Measurements from ENCODE around the gene ATG16L1.

The ATG16L1 gene

DNA sequence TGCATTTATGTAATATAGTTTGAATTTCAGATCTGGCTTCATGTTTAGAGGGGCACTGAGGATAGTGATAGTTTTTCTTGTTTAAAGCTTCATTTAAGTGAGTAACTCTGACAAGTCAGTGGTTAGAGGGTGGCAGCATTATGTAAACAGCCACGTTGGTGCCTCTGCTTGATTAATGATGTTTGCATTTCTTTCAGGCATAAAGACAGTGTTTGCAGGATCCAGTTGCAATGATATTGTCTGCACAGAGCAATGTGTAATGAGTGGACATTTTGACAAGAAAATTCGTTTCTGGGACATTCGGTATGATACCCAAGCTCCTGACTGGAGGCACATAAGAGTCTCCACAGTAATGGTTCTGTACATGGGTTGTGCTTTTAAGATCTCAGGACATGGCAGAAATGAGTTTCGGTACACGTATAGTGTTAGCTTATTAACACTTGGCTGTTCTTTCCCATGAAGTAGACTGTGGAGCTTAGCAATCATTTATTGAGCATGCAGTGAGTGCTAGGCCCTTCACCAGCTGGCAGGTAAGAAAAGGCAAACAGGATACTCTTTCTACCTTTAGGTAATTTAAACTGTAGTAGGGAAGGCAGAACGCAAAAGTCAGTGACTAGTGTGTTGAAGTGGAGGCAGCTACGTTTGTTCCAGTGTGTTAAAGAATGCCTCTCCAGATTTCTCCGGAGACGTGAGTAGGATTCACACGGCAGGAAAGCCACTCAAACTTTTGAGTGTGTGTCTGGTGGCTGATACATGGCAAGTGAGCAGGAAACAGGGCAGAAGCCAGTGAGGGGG lies 38.8 kb downstream of the ATG16L1 start:
- Histone ChIP-seq H3K4me1 (ENCODE audit: control insufficient read depth in 2 of 2, insufficient read depth in 1 of 2, low read depth in 1 of 2, low read length in 2 of 2) (peaks cover 0 to 2% of the 10 kb centered on the region in 2 donors), H4K91ac (ENCODE audit: low read depth, low read length, poor library complexity) (no peak overlapping the region), H3K23ac (ENCODE audit: low read depth, low read length, poor library complexity) (no peak overlapping the region), H2BK5ac (ENCODE audit: low read length) (no peak overlapping the region), H2AFZ (ENCODE audit: low read length) (no peak overlapping the region), H3K27me3 (ENCODE audit: control insufficient read depth in 3 of 3, insufficient read depth in 3 of 3, low read depth in 1 of 3, low read length in 3 of 3) (no peaks in the 10 kb centered on the region), H3K36me3 (replicated peaks in 1 of 2; ENCODE audit: control insufficient read depth in 2 of 2, insufficient read depth in 2 of 2, low read length in 2 of 2) (peaks cover 53 to 95% of the 10 kb centered on the region in 2 donors), H2BK12ac (ENCODE audit: low read length) (no peak overlapping the region), H3K4me2 (ENCODE audit: insufficient read depth, low read length, poor library complexity, severe bottlenecking) (no peak overlapping the region), H2AK5ac (ENCODE audit: low read depth, low read length) (no peak overlapping the region), H3K4me3 (ENCODE audit: low read length in 2 of 2) (no peak overlapping the region), H3K4ac (ENCODE audit: low read length) (no peak overlapping the region), H3K27ac (replicated peaks; ENCODE audit: low read length) (no peak overlapping the region), H3K9ac (ENCODE audit: low read depth, low read length, poor library complexity) (no peak overlapping the region), H3K18ac (ENCODE audit: low read length) (no peak overlapping the region), H3K14ac (ENCODE audit: low read length) (no peak overlapping the region), H3K9me3 (replicated peaks in 1 of 2; ENCODE audit: control insufficient read depth in 2 of 2, insufficient read depth in 1 of 2, low read depth in 1 of 2, low read length in 2 of 2) (no peaks in the 10 kb centered on the region), H4K8ac (ENCODE audit: low read depth, low read length) (no peak overlapping the region), H2BK120ac (ENCODE audit: low read depth, low read length) (no peak overlapping the region), H3K79me1 (ENCODE audit: low read depth, low read length) (no peaks in the 10 kb centered on the region), H2BK15ac (ENCODE audit: low read length) (no peak overlapping the region)
- no CpG with 5 or more reads among the region's 10 CpGs for WGBS, 2 donors (ENCODE audit: extremely low coverage in 2 of 2, insufficient read length in 2 of 2, insufficient replicate concordance in 1 of 2)
- DNase-seq (ENCODE audit: low spot score): no peak

DNA sequence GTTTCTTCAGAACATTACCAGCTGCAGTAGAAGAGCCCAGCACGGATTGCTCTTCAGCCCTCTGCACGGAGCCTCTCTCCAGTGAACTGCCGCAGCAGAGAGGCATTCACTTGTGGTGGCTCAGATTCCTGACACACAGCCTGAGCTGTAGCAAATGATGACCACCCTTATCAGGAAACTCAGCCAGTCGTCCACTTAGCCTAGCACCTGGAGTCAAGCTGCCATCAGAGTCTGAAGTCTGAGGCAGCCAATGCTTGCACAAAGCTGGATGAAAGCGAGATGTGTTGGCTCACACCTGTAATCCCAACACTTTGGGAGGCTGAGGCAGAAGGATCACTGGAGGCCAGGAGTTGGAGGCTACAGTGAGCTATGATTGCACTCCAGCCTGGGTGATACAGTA lies 44.4 kb downstream of the ATG16L1 start:
- Histone ChIP-seq H4K8ac (ENCODE audit: low read depth, low read length) (no peak overlapping the region), H3K4me1 (ENCODE audit: control insufficient read depth in 2 of 2, insufficient read depth in 1 of 2, low read depth in 1 of 2, low read length in 2 of 2) (no peaks in the 10 kb centered on the region), H3K36me3 (replicated peaks in 1 of 2; ENCODE audit: control insufficient read depth in 2 of 2, insufficient read depth in 2 of 2, low read length in 2 of 2) (peaks cover 34 to 56% of the 10 kb centered on the region in 2 donors), H2BK120ac (ENCODE audit: low read depth, low read length) (no peak overlapping the region), H2BK5ac (ENCODE audit: low read length) (no peak overlapping the region), H3K23ac (ENCODE audit: low read depth, low read length, poor library complexity) (no peak overlapping the region), H2BK15ac (ENCODE audit: low read length) (no peak overlapping the region), H3K18ac (ENCODE audit: low read length) (no peak overlapping the region), H3K14ac (ENCODE audit: low read length) (no peak overlapping the region), H2AK5ac (ENCODE audit: low read depth, low read length) (no peak overlapping the region), H3K9me3 (replicated peaks in 1 of 2; ENCODE audit: control insufficient read depth in 2 of 2, insufficient read depth in 1 of 2, low read depth in 1 of 2, low read length in 2 of 2) (peaks cover 0 to 2% of the 10 kb centered on the region in 2 donors), H3K4ac (ENCODE audit: low read length) (no peak overlapping the region), H4K91ac (ENCODE audit: low read depth, low read length, poor library complexity) (no peak overlapping the region), H3K27ac (replicated peaks; ENCODE audit: low read length) (no peak overlapping the region), H3K4me2 (ENCODE audit: insufficient read depth, low read length, poor library complexity, severe bottlenecking) (no peak overlapping the region), H3K79me1 (ENCODE audit: low read depth, low read length) (no peaks in the 10 kb centered on the region), H3K27me3 (ENCODE audit: control insufficient read depth in 3 of 3, insufficient read depth in 3 of 3, low read depth in 1 of 3, low read length in 3 of 3) (no peaks in the 10 kb centered on the region), H3K9ac (ENCODE audit: low read depth, low read length, poor library complexity) (no peak overlapping the region), H3K4me3 (ENCODE audit: low read length in 2 of 2) (no peak overlapping the region), H2AFZ (ENCODE audit: low read length) (no peak overlapping the region), H2BK12ac (ENCODE audit: low read length) (no peak overlapping the region)
- DNase-seq (ENCODE audit: low spot score): no peak
- WGBS, 2 donors (ENCODE audit: extremely low coverage in 2 of 2, insufficient read length in 2 of 2, insufficient replicate concordance in 1 of 2): no CpG with 5 or more reads among the region's 5 CpGs

DNA sequence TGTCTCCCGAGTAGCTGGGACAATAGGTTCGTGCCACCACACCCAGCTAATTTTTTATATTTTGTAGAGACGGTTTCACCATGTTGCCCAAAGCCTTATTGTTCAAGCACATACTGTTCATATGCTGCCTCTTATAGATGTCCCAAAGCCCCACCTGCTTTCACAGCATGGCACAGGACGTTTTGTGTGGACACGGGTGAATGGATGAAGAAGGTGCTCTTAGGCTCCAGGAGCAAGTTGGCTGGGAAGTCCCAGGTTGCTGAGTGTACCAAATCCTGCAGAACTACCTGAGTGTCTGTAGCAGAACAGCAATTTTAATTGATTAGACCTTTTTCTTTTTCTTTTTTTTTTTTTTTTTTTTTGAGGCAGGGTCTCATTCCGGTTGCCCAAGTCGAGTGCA lies 45.6 kb downstream of the ATG16L1 start:
- Histone ChIP-seq H2BK12ac (ENCODE audit: low read length) (no peak overlapping the region), H2BK120ac (ENCODE audit: low read depth, low read length) (no peak overlapping the region)

DNA sequence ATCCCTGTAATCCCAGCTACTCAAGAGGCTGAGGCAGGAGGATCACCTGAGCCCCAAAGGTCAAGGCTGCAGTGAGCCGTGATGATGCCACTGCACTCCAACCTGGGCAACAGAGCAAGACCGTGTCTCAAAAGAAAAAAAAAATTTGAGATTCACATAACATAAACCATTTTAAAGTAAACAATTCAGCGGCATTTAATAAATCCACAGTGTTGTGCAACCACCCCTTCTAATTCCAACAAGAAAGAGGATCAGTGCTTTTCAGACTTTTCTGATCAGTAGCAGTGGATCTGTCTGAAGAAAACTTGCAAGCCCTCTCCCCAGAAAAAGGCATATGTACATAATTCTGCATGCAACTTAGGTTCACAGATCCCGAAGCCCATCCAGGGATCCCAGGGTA lies 48.9 kb downstream of the ATG16L1 start:
- H2BK120ac ChIP-seq (ENCODE audit: low read depth, low read length): no peak overlapping the region
- no peak for DNase-seq (ENCODE audit: low spot score)
- H3K79me1 ChIP-seq (ENCODE audit: low read depth, low read length): no peaks in the 10 kb centered on the region
- no peak overlapping the region for H2AK5ac ChIP-seq (ENCODE audit: low read depth, low read length)
- H3K27ac ChIP-seq (replicated peaks; ENCODE audit: low read length): no peak overlapping the region
- no peak overlapping the region for H2BK12ac ChIP-seq (ENCODE audit: low read length)
- H3K36me3 ChIP-seq (replicated peaks in 1 of 2; ENCODE audit: control insufficient read depth in 2 of 2, insufficient read depth in 2 of 2, low read length in 2 of 2): peaks cover 3 to 11% of the 10 kb centered on the region in 2 donors
- H3K23ac ChIP-seq (ENCODE audit: low read depth, low read length, poor library complexity): no peak overlapping the region
- H2BK5ac ChIP-seq (ENCODE audit: low read length): no peak overlapping the region
- no peak overlapping the region for H3K4me2 ChIP-seq (ENCODE audit: insufficient read depth, low read length, poor library complexity, severe bottlenecking)
- H3K4me1 ChIP-seq (ENCODE audit: control insufficient read depth in 2 of 2, insufficient read depth in 1 of 2, low read depth in 1 of 2, low read length in 2 of 2): no peaks in the 10 kb centered on the region
- H2AFZ ChIP-seq (ENCODE audit: low read length): no peak overlapping the region
- H4K91ac ChIP-seq (ENCODE audit: low read depth, low read length, poor library complexity): no peak overlapping the region
- no peak overlapping the region for H3K18ac ChIP-seq (ENCODE audit: low read length)
- no peak overlapping the region for H3K9ac ChIP-seq (ENCODE audit: low read depth, low read length, poor library complexity)
- no peak overlapping the region for H3K4ac ChIP-seq (ENCODE audit: low read length)
- peaks cover 0 to 9% (median 0%) of the 10 kb centered on the region in 3 experiments for H3K27me3 ChIP-seq (ENCODE audit: control insufficient read depth in 3 of 3, insufficient read depth in 3 of 3, low read depth in 1 of 3, low read length in 3 of 3)
- H4K8ac ChIP-seq (ENCODE audit: low read depth, low read length): no peak overlapping the region
- no peak overlapping the region for H3K14ac ChIP-seq (ENCODE audit: low read length)
- no peak overlapping the region for H3K4me3 ChIP-seq (ENCODE audit: low read length in 2 of 2)
- no CpG with 5 or more reads among the region's 4 CpGs for WGBS, 2 donors (ENCODE audit: extremely low coverage in 2 of 2, insufficient read length in 2 of 2, insufficient replicate concordance in 1 of 2)
- peaks cover 0 to 2% of the 10 kb centered on the region in 2 donors for H3K9me3 ChIP-seq (replicated peaks in 1 of 2; ENCODE audit: control insufficient read depth in 2 of 2, insufficient read depth in 1 of 2, low read depth in 1 of 2, low read length in 2 of 2)
- no peak overlapping the region for H2BK15ac ChIP-seq (ENCODE audit: low read length)

More for the DNA sequence above, 45.6 kb downstream of the ATG16L1 start:
- H3K4me2 ChIP-seq (ENCODE audit: insufficient read depth, low read length, poor library complexity, severe bottlenecking): no peak overlapping the region
- no peak overlapping the region for H3K9ac ChIP-seq (ENCODE audit: low read depth, low read length, poor library complexity)
- no peak overlapping the region for H3K27ac ChIP-seq (replicated peaks; ENCODE audit: low read length)
- no peak for DNase-seq (ENCODE audit: low spot score)
- H4K91ac ChIP-seq (ENCODE audit: low read depth, low read length, poor library complexity): no peak overlapping the region
- peaks cover 0 to 6% (median 0%) of the 10 kb centered on the region in 3 experiments for H3K27me3 ChIP-seq (ENCODE audit: control insufficient read depth in 3 of 3, insufficient read depth in 3 of 3, low read depth in 1 of 3, low read length in 3 of 3)
- WGBS, 2 donors (ENCODE audit: extremely low coverage in 2 of 2, insufficient read length in 2 of 2, insufficient replicate concordance in 1 of 2): no CpG with 5 or more reads among the region's 7 CpGs
- no peak overlapping the region for H3K4me3 ChIP-seq (ENCODE audit: low read length in 2 of 2)
- no peak overlapping the region for H3K4ac ChIP-seq (ENCODE audit: low read length)
- H2AFZ ChIP-seq (ENCODE audit: low read length): no peak overlapping the region
- H4K8ac ChIP-seq (ENCODE audit: low read depth, low read length): no peak overlapping the region
- peaks cover 29 to 44% of the 10 kb centered on the region in 2 donors for H3K36me3 ChIP-seq (replicated peaks in 1 of 2; ENCODE audit: control insufficient read depth in 2 of 2, insufficient read depth in 2 of 2, low read length in 2 of 2)
- H3K18ac ChIP-seq (ENCODE audit: low read length): no peak overlapping the region
- no peaks in the 10 kb centered on the region for H3K79me1 ChIP-seq (ENCODE audit: low read depth, low read length)
- no peak overlapping the region for H3K23ac ChIP-seq (ENCODE audit: low read depth, low read length, poor library complexity)
- H2BK5ac ChIP-seq (ENCODE audit: low read length): no peak overlapping the region
- H2AK5ac ChIP-seq (ENCODE audit: low read depth, low read length): no peak overlapping the region
- H3K9me3 ChIP-seq (replicated peaks in 1 of 2; ENCODE audit: control insufficient read depth in 2 of 2, insufficient read depth in 1 of 2, low read depth in 1 of 2, low read length in 2 of 2): peaks cover 0 to 2% of the 10 kb centered on the region in 2 donors
- H3K4me1 ChIP-seq (ENCODE audit: control insufficient read depth in 2 of 2, insufficient read depth in 1 of 2, low read depth in 1 of 2, low read length in 2 of 2): no peaks in the 10 kb centered on the region
- H2BK15ac ChIP-seq (ENCODE audit: low read length): no peak overlapping the region
- no peak overlapping the region for H3K14ac ChIP-seq (ENCODE audit: low read length)
